GM18526 (cell line): Measurements from ENCODE around the gene HPCAL4.

ENCODE experiments used
- POLR2A ChIP-seq: IDR thresholded peaks from 3 replicates; pipeline ENCODE4 v1.6.1; 2011; ENCODE audit not compliant: insufficient read length; ENCODE audit errors: extremely low read depth

HPCAL4 gene

DNA sequence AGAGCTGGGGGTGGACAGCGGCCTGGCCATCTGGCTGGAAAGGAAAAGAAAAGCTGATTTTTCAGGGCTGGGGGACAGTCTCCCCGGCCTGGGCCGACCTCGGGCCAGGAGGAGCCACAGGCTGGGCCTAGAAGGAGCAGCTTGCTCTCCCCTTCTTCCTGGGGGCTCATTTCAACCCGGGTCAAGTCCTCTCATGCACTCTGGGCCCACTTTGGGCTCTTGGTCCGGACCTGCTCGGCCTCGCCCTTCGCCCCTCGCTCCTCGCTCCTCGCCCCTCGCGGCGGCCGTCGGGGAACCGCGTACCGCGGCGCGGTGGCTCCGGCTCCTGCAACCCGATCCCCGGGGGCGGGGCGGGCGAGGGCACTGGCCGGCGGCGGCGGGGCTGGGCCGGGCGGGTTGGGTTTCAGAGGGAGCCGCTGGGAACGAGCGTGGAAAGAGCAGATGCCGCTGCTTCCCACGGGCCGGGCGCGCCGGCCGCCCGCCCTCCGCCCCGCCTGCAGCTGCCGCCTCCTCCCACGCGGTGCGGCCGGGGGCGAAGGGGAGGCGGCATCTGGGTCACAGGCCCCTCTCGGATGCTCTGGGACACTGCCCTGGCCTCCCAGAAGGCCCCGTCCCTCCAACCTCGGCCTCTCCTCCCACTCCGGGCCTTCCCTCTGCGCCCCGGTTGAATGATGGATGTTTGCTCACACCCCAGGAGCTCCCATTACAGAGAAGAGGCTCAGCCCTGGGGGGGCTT is 58.4 kb downstream of the HPCAL4 start:
- no peak for TF ChIP-seq POLR2A

DNA sequence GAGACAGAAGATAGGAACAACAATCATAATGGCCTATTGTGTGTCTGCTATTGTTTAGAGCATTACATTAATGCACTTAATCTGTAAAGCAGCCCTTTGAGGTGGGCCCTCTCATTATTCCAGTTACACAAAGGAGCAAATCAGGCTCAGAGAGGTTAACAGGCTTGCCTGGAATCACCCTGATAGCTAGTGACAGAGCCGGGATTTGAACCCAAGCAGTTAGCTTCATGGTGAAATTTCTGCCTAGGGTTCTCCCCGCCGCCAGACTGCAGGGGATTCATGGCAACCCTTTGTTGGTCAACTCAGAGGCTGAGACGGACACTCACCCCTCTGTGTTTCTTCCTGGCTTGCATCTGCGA is 58.9 kb downstream of the HPCAL4 start:
- TF ChIP-seq POLR2A: no peak

GRCh38 chr1:39631361-39632322 is 59.6 kb downstream of the HPCAL4 start:
- TF ChIP-seq POLR2A: no peak

GRCh38 chr1:39628807-39629350 is 62.4 kb downstream of the HPCAL4 start:
- TF ChIP-seq POLR2A: no peak
